GM10266 (cell line): ENCODE data around the gene ABHD12.

Experiments
- DNase-seq: peaks from one replicate; pipeline ENCODE4 v3.0.0; 2012; ENCODE audit errors: extremely low spot score
- TF ChIP-seq, protein P1 (sequence below): IDR thresholded peaks from 2 replicates; pipeline ENCODE4 v1.5.1; 2012; ENCODE audit warnings: mild to moderate bottlenecking, low read depth; ENCODE audit not compliant: control insufficient read depth, insufficient read depth; ENCODE audit errors: missing control alignments

ABHD12 gene

DNA sequence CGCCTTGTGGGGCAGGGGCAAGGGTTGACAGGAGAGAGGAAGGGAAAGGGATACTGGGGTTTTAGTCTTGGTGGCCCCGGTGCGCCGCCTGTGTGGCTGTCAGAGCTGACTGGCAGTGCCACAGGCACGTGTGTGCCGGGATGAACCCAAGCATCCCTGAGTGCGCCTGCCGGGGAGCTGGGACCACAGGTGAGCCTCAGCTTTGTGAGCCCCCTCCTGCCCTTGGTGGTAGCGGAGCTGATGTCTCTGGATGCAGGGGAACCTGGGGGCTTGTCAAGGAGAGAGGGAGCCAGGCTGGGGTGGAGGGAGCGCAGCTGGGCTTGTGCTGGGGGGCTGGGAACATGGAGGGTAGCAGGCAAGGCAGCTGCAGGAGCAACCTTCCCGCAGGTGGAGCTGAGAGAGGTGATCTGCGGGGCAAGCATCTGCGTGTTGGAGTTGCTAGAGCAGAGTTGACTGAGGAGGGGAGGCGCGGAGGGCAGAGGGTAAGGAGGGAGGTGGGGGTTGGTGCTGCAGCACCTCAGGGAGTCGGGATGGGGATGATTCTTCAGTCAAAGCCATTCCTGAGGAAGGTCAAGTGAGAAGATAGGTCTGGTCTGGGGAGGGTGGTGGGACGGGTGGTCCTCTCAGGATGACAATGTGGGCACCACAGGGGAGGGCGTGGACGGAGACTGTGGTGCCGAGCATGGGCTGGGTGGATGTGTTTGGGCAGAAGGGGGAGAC is 114.7 kb downstream of the ABHD12 start:
- no peak for DNase-seq
- TF ChIP-seq, protein P1, sequence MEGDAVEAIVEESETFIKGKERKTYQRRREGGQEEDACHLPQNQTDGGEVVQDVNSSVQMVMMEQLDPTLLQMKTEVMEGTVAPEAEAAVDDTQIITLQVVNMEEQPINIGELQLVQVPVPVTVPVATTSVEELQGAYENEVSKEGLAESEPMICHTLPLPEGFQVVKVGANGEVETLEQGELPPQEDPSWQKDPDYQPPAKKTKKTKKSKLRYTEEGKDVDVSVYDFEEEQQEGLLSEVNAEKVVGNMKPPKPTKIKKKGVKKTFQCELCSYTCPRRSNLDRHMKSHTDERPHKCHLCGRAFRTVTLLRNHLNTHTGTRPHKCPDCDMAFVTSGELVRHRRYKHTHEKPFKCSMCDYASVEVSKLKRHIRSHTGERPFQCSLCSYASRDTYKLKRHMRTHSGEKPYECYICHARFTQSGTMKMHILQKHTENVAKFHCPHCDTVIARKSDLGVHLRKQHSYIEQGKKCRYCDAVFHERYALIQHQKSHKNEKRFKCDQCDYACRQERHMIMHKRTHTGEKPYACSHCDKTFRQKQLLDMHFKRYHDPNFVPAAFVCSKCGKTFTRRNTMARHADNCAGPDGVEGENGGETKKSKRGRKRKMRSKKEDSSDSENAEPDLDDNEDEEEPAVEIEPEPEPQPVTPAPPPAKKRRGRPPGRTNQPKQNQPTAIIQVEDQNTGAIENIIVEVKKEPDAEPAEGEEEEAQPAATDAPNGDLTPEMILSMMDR, result no peak

GRCh38 chr20:25274891-25275812 is 115.5 kb downstream of the ABHD12 start:
- DNase-seq, result no peak
- TF ChIP-seq, protein P1, result no peak

DNA sequence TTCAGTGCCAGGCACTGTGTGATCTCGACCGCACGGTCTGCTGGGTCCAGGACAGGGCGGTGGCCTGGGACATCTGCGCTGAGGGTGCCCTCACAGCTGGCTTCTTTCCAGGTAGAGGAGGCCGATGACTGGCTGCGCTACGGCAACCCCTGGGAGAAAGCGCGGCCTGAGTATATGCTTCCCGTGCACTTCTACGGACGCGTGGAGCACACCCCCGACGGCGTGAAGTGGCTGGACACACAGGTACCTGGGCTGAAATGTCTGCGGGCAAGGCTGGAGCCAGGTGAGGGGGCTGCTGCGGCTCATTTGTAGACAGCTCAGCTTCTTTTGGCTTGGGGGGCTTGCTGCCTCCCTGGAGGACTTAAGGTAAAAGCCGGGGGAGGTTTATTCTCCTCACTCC is 116.2 kb downstream of the ABHD12 start:
- DNase-seq, result no peak
- TF ChIP-seq, protein P1, result no peak

GRCh38 chr20:25273541-25274358 is 116.9 kb downstream of the ABHD12 start:
- TF ChIP-seq, protein P1, result no peak
- no peak for DNase-seq

GRCh38 chr20:25273046-25273445 is 117.6 kb downstream of the ABHD12 start:
- TF ChIP-seq, protein P1, result no peak
- no peak for DNase-seq

DNA sequence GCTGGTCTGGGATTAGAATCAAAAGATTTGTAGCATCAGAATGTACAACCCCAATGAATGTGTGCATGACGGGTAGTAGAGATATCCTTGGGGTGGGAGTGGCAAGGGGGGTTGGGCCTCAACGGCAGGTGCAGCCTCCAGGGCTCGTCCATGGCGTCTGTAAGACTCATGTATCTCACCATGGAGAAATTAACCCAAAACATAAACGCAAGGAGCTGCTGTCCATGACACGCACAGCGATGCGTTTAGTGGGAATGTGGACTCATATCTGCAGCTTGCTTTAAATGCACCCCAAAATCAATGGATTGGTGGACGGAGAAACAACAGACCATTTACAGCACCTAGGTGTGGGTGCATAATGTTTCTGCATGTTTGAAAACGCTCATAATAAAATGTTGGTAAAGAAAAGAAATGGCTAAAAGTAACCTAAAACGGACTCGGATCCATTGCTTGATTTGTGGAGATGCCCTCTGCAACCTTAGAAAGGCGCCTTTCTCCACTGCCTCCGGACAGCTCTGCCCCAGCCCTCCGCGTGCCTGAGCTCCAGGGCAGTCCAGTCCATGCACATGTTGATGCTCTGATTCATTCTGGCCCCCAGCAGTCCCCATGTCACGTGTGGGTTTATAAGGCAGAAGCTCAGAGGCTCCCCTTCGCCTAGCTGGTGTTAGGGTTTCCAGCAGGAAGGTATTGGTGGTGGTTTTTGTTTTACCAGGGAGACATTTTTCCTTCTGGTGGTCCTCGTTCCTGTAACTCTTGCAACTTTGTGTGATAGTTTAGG is 118.2 kb downstream of the ABHD12 start:
- TF ChIP-seq, protein P1, result no peak
- no peak for DNase-seq
